ES-I3 (cell line): Measurements from ENCODE around the gene GLUL.
"Not testable (repeated sequence)": the region's sequence is repeated elsewhere in the genome, so short reads cannot be mapped to it uniquely, and the experiment has no call there.

Experiments
- H3K36me3 ChIP-seq: 2 replicates; pipeline ENCODE4 v1.6.1; 2013; ENCODE audit warnings: mild to moderate bottlenecking, low read length, control low read depth, moderate library complexity; ENCODE audit not compliant: insufficient read depth
- H3K4me1 ChIP-seq: 2 replicates; pipeline ENCODE4 v1.6.1; 2013; ENCODE audit warnings: mild to moderate bottlenecking, control low read depth, low read length; ENCODE audit not compliant: insufficient read depth
- H3K9ac ChIP-seq: 2 replicates; pipeline ENCODE4 v1.6.1; 2013; ENCODE audit warnings: low read depth, mild to moderate bottlenecking, low read length, moderate library complexity
- H3K9me3 ChIP-seq: 2 replicates; pipeline ENCODE4 v1.6.1; 2013; ENCODE audit warnings: mild to moderate bottlenecking, low read length, moderate library complexity; ENCODE audit not compliant: control insufficient read depth, insufficient read depth

GLUL gene

DNA sequence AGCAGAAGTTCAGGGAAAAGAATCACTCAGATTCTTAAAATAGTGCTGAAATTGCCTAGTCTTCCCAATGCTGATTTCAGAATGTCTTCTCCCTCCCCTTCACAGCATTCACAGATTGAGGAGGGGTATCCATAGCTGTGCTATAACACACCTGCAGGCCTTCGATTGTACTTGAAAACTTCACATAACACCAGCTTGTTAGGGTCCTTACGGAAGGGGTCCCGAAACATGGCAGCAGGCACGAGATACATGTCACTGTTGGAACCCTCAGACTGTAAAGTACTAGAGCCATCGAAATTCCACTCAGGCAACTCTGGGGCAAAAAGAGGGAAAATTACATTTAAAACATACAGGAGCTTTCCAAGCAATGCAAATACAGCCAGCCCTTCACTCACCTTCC is 4.6 kb downstream of the GLUL start:
- H3K4me1 ChIP-seq = no peaks in the 10 kb centered on the region; the same call in 1 of the 2 replicates
- H3K36me3 ChIP-seq = peaks cover 54% of the 10 kb centered on the region
- no peak overlapping the region for H3K9ac ChIP-seq
- no peaks in the 10 kb centered on the region for H3K9me3 ChIP-seq

DNA sequence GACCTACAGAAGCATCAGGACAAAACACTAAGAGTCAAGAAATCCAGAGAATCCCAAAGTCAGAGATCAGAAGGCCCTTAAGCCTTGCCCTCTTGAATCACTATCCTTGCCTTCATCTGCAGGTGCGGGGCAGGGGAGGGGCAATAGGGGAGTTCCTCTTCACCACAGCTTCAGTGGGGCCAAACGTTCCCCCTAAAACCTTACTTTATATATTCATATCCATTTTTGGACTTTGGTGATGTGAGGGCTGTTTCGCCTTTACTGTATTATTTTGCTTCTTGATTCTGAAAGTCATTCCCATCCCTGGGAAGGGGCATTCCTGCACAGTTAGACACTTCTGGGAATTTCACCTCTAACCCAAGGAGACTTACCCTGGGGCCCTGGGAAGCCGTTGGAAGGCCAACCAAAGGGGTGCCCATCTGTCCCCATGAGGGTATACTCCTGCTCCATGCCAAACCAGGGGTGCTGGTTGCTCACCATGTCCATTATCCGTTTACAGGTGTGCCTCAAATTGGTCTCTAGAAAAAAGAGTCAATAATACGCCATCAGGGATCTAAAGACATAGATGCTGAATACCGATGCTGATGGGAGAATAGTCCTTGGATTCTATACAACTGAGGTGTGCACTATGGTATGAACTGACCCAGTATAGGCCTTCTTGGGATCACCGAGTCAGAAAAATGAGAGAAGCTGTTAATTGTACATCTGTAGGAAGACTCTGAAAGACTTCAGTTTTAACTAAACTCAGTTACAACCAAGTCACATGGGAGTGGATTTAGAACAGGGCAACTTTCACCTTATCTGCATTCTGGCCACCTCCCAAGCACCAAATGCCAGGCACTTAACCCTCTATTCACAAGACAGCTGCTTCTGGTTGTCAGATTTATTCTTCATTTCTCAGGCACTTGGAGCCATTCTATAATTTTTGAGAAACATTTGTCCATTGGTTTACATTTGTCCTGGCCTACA is 5.4 kb downstream of the GLUL start:
- peaks cover 54% of the 10 kb centered on the region for H3K36me3 ChIP-seq
- H3K4me1 ChIP-seq = no peaks in the 10 kb centered on the region; the same call in 1 of the 2 replicates

GRCh38 chr1:182384387-182384960 is 7.1 kb downstream of the GLUL start:
- H3K4me1 ChIP-seq = no peaks in the 10 kb centered on the region; the same call in 1 of the 2 replicates
- peaks cover 54% of the 10 kb centered on the region for H3K36me3 ChIP-seq
- H3K9ac ChIP-seq = no peak overlapping the region
- H3K9me3 ChIP-seq = no peaks in the 10 kb centered on the region

More for the DNA sequence above, 5.4 kb downstream of the GLUL start:
- no peak overlapping the region for H3K9ac ChIP-seq
- no peaks in the 10 kb centered on the region for H3K9me3 ChIP-seq

- H3K4me1 ChIP-seq = no peaks in the 10 kb centered on the region; the same call in 1 of the 2 replicates
- no peak overlapping the region for H3K9ac ChIP-seq
- peaks cover 54% of the 10 kb centered on the region for H3K36me3 ChIP-seq
- H3K9me3 ChIP-seq = no peaks in the 10 kb centered on the region
These were observed 7.7 kb downstream of the GLUL start for GRCh38 chr1:182383934-182384333.

DNA sequence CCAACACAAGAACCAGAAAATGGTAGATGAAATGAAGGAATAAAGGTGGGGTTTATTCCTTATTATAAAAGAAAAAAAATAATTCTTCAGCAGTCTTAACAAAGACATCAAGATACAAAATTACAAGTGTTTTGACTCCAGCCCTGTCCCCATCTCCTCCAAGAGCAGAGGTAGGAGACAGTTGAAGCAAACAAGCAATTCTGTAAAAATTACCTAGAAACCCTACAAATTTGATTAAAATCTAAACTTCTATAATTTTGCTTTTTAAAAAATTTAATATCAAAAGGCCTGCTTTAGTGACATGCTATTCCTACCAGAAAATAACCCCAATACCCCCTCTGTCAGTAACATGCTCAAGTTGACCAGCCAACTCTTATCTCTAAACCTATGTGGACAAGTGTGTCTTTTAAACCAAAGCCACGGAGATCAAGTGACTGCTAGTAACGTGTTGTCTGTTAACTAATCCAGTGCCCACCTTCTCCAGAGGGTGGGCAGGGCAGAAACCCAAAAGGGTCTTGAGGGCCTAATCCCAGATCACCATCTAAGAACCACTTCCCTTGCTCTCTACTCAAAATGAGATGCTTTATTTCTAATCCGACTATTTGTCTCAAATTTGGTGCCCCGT is 8.4 kb downstream of the GLUL start:
- peaks cover 48% of the 10 kb centered on the region for H3K36me3 ChIP-seq
- H3K9me3 ChIP-seq = no peaks in the 10 kb centered on the region
- no peak overlapping the region for H3K9ac ChIP-seq
- no peaks in the 10 kb centered on the region for H3K4me1 ChIP-seq

- Histone ChIP-seq H3K4me1 (no peaks in the 10 kb centered on the region), H3K36me3 (peaks cover 39% of the 10 kb centered on the region), H3K9ac (no peak overlapping the region), H3K9me3 (no peaks in the 10 kb centered on the region)
These were observed 9.4 kb downstream of the GLUL start for GRCh38 chr1:182381962-182382819.

- Histone ChIP-seq H3K36me3 (peaks cover 19% of the 10 kb centered on the region), H3K4me1 (no peaks in the 10 kb centered on the region), H3K9me3 (no peaks in the 10 kb centered on the region), H3K9ac (no peak overlapping the region)
These were observed 11.4 kb downstream of the GLUL start for GRCh38 chr1:182380199-182380598.

DNA sequence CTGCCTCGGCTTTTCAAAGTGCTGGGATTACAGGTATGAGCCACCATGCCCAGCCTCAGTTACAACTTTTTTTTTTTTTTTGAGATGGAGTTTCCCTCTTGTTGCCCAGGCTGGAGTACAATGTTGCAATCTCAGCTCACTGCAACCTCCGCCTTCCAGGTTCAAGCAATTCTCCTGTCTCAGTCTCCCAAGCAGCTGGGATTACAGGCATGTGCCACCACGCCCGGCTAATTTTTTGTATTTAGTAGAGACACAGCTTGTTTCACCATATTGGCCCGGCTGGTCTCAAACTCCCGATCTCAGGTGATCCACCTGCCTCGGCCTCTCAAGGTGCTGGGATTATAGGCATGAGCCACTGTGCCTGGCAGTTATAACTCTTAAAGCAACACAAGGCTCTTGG is 11.8 kb downstream of the GLUL start:
- H3K9me3 ChIP-seq, H3K4me1 ChIP-seq: not testable (repeated sequence)

GRCh38 chr1:182376936-182377574 is 14.5 kb downstream of the GLUL start:
- Histone ChIP-seq H3K9ac (no peak overlapping the region), H3K9me3 (no peaks in the 10 kb centered on the region), H3K36me3 (no peaks in the 10 kb centered on the region), H3K4me1 (no peaks in the 10 kb centered on the region)

More for the DNA sequence above, 11.8 kb downstream of the GLUL start:
- not testable (repeated sequence) for H3K9ac ChIP-seq
- peaks cover 18% of the 10 kb centered on the region for H3K36me3 ChIP-seq

DNA sequence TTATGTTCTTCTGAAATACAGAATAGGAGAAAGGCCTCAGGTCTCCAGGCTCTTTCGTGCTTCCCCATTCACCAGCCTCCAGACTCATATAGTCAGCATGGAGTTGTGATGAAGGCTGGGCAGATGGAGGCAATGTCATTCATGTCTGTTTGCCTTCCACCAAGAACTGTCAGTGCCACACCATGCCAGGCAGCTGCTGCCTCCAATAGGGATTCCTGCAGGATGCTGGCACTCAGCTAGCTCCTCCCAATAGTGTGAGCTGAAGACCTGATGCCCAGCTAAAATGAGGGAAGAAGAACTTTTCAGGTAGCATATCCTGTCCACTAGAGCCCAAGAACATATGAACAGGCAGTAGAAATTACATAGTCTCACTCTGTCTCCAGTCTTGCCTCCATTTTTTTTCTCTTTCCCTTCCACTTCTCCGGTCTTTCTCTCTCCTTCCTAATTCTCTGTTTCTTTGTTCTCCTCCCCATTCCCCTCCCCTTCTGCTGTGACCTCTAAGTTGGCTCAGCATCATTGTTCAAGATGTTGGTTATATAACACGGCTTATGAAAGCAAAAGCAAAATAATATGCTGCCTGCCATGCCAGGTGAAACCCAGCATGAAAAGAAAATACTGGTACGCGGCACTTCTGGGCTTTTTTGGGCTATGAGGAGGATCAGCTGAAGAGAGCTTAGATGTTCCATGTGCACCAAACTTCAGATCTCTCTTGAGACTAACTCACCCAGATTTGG is 17.3 kb downstream of the GLUL start:
- Histone ChIP-seq H3K9me3 (no peaks in the 10 kb centered on the region), H3K4me1 (no peaks in the 10 kb centered on the region), H3K9ac (no peak overlapping the region), H3K36me3 (no peaks in the 10 kb centered on the region)

DNA sequence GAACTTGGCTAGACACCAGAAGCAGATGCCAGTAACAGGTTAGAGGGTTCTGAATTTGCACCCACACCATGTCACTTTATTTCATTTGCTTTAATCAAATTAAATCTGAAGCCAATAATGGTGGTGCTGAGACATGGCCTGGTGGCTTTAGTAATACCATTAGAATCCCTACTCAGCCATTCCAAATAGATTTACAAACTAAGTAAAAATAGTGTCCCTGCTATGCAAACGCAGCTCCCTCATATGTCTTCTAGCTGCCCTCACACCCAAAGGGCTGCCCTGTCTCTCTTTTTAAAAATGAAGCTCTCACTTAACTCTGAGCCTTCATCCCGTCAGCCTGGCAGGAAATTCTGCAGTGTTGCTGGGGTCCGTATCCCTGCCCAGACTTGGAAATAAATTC is 21.1 kb downstream of the GLUL start:
- Histone ChIP-seq H3K36me3 (no peaks in the 10 kb centered on the region), H3K4me1 (no peaks in the 10 kb centered on the region), H3K9ac (no peak overlapping the region), H3K9me3 (no peaks in the 10 kb centered on the region)

DNA sequence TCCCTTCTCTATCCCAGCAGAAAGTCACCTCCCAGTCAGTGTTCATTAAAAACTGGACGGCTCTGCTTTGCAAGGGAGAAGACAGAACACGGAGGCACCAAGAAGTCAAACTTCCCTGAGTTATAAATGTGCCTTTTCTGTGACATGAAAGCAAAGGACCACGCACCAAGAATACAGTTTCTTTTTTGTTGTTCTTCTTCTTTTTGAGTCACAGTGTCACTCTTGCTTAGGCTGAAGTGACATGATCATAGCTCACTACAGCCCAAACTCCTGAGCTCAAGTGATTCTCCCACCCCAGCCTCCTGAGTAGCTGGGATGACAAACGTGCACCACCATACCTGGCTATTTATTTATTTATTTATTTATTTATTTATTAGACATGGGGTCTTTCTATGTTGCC is 22.7 kb downstream of the GLUL start:
- H3K9ac ChIP-seq = no peak overlapping the region
- H3K36me3 ChIP-seq = no peaks in the 10 kb centered on the region
- no peaks in the 10 kb centered on the region for H3K9me3 ChIP-seq
- H3K4me1 ChIP-seq = no peaks in the 10 kb centered on the region

DNA sequence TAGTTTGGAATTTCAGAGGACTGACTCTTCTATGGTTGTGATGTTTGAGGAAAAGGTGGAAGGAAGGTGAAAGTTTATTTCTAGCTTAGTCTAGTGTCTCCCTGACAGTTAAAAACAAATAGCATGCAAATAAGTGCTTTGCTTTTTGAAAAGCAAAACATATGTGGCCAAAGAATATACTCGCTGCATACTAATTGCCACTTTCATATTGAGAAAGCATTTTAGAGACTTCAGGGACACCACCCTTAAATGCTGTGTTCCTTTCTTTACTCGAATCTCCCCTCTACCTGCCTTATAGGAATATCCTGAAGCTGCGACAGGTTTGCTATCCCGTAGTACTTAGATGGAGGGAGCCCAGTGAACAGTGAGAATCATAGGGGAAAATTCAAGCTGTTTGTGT is 23.2 kb downstream of the GLUL start:
- H3K9ac ChIP-seq = no peak overlapping the region
- no peaks in the 10 kb centered on the region for H3K4me1 ChIP-seq
- no peaks in the 10 kb centered on the region for H3K36me3 ChIP-seq
- H3K9me3 ChIP-seq = no peaks in the 10 kb centered on the region
